ENCODE results near the gene SH2D3C. TPM values are rescaled to one million over a fixed set of nuclear protein-coding genes. Genes with fewer than 3 reads are reported as not detected.

SH2D3C gene
- 19.3 and 20.4 TPM in 2 replicates for total RNA-seq
- long read RNA-seq, partial matches to known transcripts, result 6 of 10 reads
- long read RNA-seq, other reads (novel, unspliced or antisense), result 3 of 10 reads

- Mint-ChIP-seq H3K27ac (ENCODE audit: unreplicated experiment) (peak within 1 kb of the TSS; percentile 73), H3K4me3 (ENCODE audit: unreplicated experiment) (no peak within 1 kb of the TSS), H3K9me3 (ENCODE audit: unreplicated experiment) (no peaks in the 10 kb centered on the region), H3K27me3 (ENCODE audit: unreplicated experiment) (no peaks in the 10 kb centered on the region), H3K4me1 (ENCODE audit: unreplicated experiment) (peaks cover 15% of the 10 kb centered on the region), H3K36me3 (ENCODE audit: unreplicated experiment) (no peaks in the 10 kb centered on the region)
- no peak for DNase-seq (ENCODE audit: extremely low spot score, unreplicated experiment)
- TF ChIP-seq CTCF (IDR thresholded peaks at IDR 0.05), result no peak
These were observed at the start of gene SH2D3C for GRCh38 chr9:127778280-127779135. SH2D3C (minus strand) TSS chr9:127778666; CDS start chr9:127778627, 39 bp downstream.

GRCh38 chr9:127826253-127826913 lies 47.9 kb upstream of the SH2D3C start:
- DNase-seq (ENCODE audit: extremely low spot score, unreplicated experiment), result no peak
- TF ChIP-seq CTCF (IDR thresholded peaks at IDR 0.05), result no peak
- Mint-ChIP-seq H3K27ac (ENCODE audit: unreplicated experiment) (no peak overlapping the region), H3K27me3 (ENCODE audit: unreplicated experiment) (no peaks in the 10 kb centered on the region), H3K4me1 (ENCODE audit: unreplicated experiment) (peaks cover 26% of the 10 kb centered on the region), H3K36me3 (ENCODE audit: unreplicated experiment) (peaks cover 21% of the 10 kb centered on the region), H3K9me3 (ENCODE audit: unreplicated experiment) (no peaks in the 10 kb centered on the region), H3K4me3 (ENCODE audit: unreplicated experiment) (no peak overlapping the region)

GRCh38 chr9:127825319-127826051 lies 47.0 kb upstream of the SH2D3C start:
- DNase-seq (ENCODE audit: extremely low spot score, unreplicated experiment), result no peak
- Mint-ChIP-seq H3K27ac (ENCODE audit: unreplicated experiment) (peak overlapping the region; percentile 41), H3K4me3 (ENCODE audit: unreplicated experiment) (no peak overlapping the region), H3K4me1 (ENCODE audit: unreplicated experiment) (peaks cover 22% of the 10 kb centered on the region), H3K36me3 (ENCODE audit: unreplicated experiment) (peaks cover 23% of the 10 kb centered on the region), H3K9me3 (ENCODE audit: unreplicated experiment) (no peaks in the 10 kb centered on the region), H3K27me3 (ENCODE audit: unreplicated experiment) (no peaks in the 10 kb centered on the region)
- TF ChIP-seq CTCF (IDR thresholded peaks at IDR 0.05), result peak; percentile 41

GRCh38 chr9:127822108-127822507 lies 43.6 kb upstream of the SH2D3C start:
- DNase-seq (ENCODE audit: extremely low spot score, unreplicated experiment), result no peak
- H3K36me3 Mint-ChIP-seq (ENCODE audit: unreplicated experiment), result peaks cover 20% of the 10 kb centered on the region
- no peak for TF ChIP-seq CTCF (IDR thresholded peaks at IDR 0.05)
- H3K9me3 Mint-ChIP-seq (ENCODE audit: unreplicated experiment), result no peaks in the 10 kb centered on the region
- no peak overlapping the region for H3K27ac Mint-ChIP-seq (ENCODE audit: unreplicated experiment)
- no peaks in the 10 kb centered on the region for H3K27me3 Mint-ChIP-seq (ENCODE audit: unreplicated experiment)
- peaks cover 3% of the 10 kb centered on the region for H3K4me1 Mint-ChIP-seq (ENCODE audit: unreplicated experiment)
- no peak overlapping the region for H3K4me3 Mint-ChIP-seq (ENCODE audit: unreplicated experiment)
